Amygdala (tissue), 56 donors: ENCODE measurements around the gene TBC1D8.

Experiments
- DNase-seq, 56 donors: peaks; one replicate each; lab custom pipeline; 2025; lab: John Stamatoyannopoulos, UW

TBC1D8 gene

GRCh38 chr2:100986157-100986556, 165.0 kb downstream of the TBC1D8 start:
- DNase-seq, result no peak

- DNase-seq, result peak in 52 of 56 donors; percentile 7 to 81 (median 40)
Measured at GRCh38 chr2:100984892-100985307, 166.3 kb downstream of the TBC1D8 start.

GRCh38 chr2:100983684-100984310, 167.4 kb downstream of the TBC1D8 start:
- peak in 1 of 56 donors; percentile 27 for DNase-seq

- DNase-seq, result no peak
Measured at GRCh38 chr2:100983201-100983600, 168.0 kb downstream of the TBC1D8 start.

GRCh38 chr2:100982431-100982861, 168.7 kb downstream of the TBC1D8 start:
- DNase-seq, result peak in 3 of 56 donors; percentile 12 to 33 (median 19)

- no peak for DNase-seq
Measured at GRCh38 chr2:100981011-100981410, 170.2 kb downstream of the TBC1D8 start.

DNA sequence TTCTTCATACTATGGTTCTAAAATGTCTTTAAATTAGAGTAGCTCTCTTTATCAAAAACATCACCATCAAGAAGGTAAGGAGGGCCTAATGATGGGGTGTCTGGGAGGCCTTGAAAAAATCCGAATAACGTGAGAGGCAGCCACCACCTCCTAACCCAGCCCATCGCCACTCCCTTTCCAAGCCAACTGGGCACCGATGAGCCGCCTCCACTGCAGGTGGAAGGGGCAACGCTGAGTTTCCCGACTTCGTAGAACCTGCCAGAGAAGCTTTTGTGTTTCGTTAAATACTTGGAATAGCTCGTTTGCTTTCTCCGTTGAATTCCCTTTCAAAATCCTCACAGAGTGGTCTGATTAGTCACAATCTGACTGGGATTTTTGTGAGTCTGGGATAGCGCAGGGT, 171.1 kb downstream of the TBC1D8 start:
- no peak for DNase-seq

DNA sequence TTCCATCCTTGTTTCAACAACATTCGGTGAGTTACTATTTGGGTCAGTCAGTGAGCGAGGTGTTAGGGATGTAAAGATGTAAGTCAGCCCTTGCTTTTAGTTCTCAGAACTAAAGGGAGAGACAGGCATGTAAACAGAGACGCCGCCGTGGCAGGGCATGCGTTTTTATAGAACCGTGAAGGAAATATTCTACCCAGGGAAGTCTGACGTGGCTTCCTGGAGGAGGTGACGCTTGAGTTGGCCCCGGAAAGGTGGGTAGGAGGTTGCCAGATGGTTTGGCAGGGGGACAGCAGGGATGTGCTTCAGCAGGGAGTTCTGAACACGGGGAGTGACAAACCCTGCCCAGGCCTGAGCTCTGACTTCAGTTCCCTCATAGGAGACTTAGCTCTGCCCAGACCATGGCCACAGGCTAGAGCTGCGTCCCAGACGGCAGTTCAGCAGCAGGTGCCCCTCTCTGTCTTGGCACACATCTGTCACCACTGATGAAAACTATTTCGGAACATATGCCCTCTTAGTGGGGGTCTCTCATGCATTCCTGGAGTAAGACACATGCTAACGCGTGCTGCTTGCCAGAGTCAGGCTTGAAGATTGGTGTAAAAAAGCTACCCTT, 172.5 kb downstream of the TBC1D8 start:
- DNase-seq, result peak in 2 of 56 donors; percentile 8

GRCh38 chr2:100977511-100977910, 173.7 kb downstream of the TBC1D8 start:
- no peak for DNase-seq

DNA sequence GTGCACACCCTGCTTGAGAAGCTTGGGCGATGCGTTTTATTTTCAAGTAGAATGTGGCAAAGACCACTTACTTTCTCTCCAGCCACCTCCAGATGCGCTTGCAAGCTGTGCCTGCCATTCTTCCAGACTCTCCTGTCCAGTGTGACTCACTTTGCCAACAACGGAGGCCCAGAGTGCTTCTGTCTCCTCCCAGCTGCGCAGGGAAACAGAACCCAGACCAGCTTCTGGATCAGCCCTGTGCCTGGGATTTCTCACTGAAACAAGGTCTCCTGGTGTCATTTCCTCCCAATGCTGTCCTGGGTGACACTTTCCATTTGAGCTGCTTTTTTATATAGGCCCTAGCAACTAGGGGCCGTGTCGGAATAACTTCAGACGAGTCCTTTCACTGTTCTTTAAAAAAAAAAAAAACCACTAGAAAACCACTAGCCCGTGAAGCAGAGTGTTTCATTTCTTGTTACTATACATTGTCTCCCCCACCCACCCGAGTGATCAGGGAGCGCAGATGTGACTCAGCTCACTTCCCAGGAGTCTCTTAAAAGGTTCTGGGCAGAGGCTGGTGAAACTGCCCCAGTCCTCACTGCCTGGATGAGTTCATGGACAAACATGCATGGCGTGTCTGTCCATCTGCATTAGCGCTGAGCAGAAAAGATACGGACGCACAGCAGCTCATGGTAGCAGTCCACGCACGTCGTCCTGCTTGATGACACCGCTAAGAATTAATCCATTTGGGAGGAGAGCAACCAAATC, 174.4 kb downstream of the TBC1D8 start:
- no peak for DNase-seq

DNA sequence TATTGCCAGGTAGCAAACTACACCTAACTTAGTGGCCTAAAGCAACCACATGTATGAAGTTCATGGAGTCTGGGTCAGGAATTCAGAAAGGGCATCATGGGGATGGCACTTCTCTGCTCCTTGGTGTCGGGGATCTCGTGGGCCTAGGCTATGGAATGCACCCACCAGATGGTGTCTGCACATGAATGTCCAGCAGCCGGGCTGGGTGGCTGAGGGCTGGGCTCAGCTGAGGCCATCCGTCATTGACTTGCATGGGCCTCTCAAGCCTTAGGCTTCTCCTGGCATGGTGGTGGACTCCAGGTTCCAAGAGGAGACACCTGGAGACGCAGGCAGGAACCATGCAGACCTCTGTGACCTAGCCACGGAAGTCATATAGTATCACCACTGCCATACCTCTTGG, 175.1 kb downstream of the TBC1D8 start:
- no peak for DNase-seq

- DNase-seq, result no peak
Measured at GRCh38 chr2:100975521-100975785, 175.7 kb downstream of the TBC1D8 start.

- no peak for DNase-seq
Measured at GRCh38 chr2:100974712-100975520, 176.3 kb downstream of the TBC1D8 start.

DNA sequence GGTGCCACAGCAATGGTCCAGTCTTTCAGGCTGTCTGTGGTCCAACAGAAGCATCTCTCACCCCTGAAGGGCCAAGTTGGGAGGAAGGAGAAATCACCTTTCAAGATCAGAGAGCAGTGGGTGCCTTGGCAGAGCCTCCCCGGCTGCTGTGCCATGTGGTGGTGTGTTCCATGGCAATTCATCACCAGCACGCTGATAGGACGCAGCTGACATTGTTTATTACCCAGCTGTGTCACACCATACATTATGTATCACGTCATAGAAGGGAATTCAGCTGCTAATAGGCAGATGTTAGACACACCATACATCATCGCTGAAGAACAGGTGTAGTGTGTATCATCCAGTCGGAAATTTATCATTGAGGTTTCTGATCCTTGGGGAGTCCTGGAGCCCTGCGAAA, 178.7 kb downstream of the TBC1D8 start:
- DNase-seq, result no peak

- DNase-seq, result no peak
Measured at GRCh38 chr2:100971221-100971620, 180.0 kb downstream of the TBC1D8 start.

DNA sequence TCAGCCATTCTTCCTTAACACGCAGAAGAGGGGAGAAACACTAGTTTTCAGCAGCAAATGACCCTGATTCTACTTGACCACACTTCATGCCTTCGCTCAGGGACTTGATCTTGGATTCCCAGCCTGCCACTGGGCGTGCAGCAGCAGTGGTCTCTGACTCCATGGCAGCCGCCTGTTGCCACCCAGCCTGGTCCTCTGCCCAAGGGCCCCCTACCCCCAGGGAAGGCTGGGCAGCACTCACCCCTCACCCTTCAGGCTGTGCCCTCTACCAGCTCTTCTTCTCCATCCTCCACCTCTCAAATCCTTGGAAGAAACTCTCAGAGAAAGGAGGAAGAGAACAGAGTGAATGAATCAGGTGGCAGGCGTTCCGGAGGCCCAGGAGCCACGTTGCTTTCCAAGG, 181.2 kb downstream of the TBC1D8 start:
- no peak for DNase-seq

DNA sequence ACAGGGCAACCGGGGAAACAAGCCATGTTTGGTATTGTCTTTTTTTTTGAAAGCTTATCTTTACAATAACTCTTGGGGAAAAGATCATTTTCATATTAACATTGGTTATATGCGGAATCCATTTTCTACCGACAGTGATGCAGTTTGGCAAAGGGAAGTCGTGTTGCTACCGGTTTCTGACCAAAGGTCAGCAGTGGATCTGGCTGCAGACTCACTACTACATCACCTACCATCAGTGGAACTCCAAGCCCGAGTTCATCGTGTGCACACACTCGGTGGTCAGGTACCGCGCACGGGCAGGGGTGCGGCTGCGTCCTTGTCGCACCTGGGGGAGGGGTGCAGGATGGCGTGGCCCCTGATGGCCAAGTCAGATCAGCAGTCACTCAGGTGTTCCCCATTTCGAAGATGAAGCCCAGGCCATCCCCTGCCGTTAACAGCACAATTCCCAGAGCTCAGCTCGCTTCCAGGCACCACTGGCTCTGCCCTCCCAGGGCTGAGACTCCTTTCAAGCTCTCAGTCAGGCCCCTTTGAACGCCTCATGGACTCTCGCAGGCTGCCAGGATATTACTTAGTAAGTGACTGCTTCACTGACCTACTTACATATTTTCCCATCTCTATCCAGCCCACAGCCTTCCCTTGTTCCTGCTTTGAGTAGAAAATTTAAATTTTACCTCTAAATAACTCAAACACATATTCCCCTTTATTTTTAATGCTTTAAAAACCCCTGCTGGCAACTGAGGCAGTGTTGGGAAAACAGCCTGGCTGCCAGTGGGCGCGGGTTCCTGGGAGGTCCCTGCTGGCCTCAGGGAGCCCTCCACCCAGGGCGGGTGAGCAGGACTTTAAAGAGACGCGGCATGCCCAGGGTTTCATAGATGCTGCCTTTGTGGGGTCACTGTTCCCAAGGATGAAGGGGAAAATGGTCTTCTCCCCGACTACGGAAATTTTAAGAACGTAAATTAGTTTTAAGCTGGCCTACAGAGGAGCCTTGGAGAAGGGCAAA, 182.7 kb downstream of the TBC1D8 start:
- DNase-seq, result peak in 4 of 56 donors; percentile 4 to 27 (median 18)

- DNase-seq, result no peak
Measured at GRCh38 chr2:100967716-100968115, 183.5 kb downstream of the TBC1D8 start.

GRCh38 chr2:100965596-100965995, 185.6 kb downstream of the TBC1D8 start:
- no peak for DNase-seq

GRCh38 chr2:100964681-100965169, 186.5 kb downstream of the TBC1D8 start:
- no peak for DNase-seq
